Measurements from ENCODE around the gene GKN1.
"Not testable (repeated sequence)": the region's sequence is repeated elsewhere in the genome, so short reads cannot be mapped to it uniquely, and the experiment has no call there.

Gene GKN1

GRCh38 chr2:68974251-68974650 is at the start of gene GKN1:
Gene GKN1 (plus strand): TSS chr2:68974636. CDS start chr2:68974678, 42 bp downstream.
- DNase-seq, result peak; percentile 70

- DNase-seq, result peak; percentile 35
These were observed 49.0 kb upstream of the GKN1 start for GRCh38 chr2:68925295-68925896.

GRCh38 chr2:68926796-68927195 is 47.6 kb upstream of the GKN1 start:
- DNase-seq, result no peak

- no peak for DNase-seq
These were observed 43.2 kb upstream of the GKN1 start for GRCh38 chr2:68931149-68931711.

- DNase-seq, result no peak
These were observed 42.6 kb upstream of the GKN1 start for GRCh38 chr2:68931799-68932198.

GRCh38 chr2:68932402-68932801 is 42.0 kb upstream of the GKN1 start:
- no peak for DNase-seq

GRCh38 chr2:68934021-68934420 is 40.4 kb upstream of the GKN1 start:
- DNase-seq, result no peak

- no peak for DNase-seq
These were observed 39.0 kb upstream of the GKN1 start for GRCh38 chr2:68935471-68935870.

- DNase-seq, result peak; percentile 91
These were observed 38.0 kb upstream of the GKN1 start for GRCh38 chr2:68936427-68936826.

GRCh38 chr2:68936889-68937288 is 37.5 kb upstream of the GKN1 start:
- DNase-seq, result peak; percentile 69

- DNase-seq, result no peak
These were observed 36.9 kb upstream of the GKN1 start for GRCh38 chr2:68937346-68938055.

- no peak for DNase-seq
These were observed 35.5 kb upstream of the GKN1 start for GRCh38 chr2:68938938-68939337.

GRCh38 chr2:68939962-68940361 is 34.5 kb upstream of the GKN1 start:
- DNase-seq, result no peak

- DNase-seq, result no peak
These were observed 34.1 kb upstream of the GKN1 start for GRCh38 chr2:68940369-68940768.

GRCh38 chr2:68942827-68943226 is 31.6 kb upstream of the GKN1 start:
- DNase-seq, result no peak

GRCh38 chr2:68943581-68944568 is 30.6 kb upstream of the GKN1 start:
- peak; percentile 69 for DNase-seq

GRCh38 chr2:68946117-68946516 is 28.3 kb upstream of the GKN1 start:
- no peak for DNase-seq

- no peak for DNase-seq
These were observed 25.7 kb upstream of the GKN1 start for GRCh38 chr2:68948710-68949109.

GRCh38 chr2:68951899-68952298 is 22.5 kb upstream of the GKN1 start:
- no peak for DNase-seq

GRCh38 chr2:68952887-68953521 is 21.4 kb upstream of the GKN1 start, which contains the start of gene GKN2:
Gene GKN2 (minus strand): TSS chr2:68952893. CDS start chr2:68952861, 32 bp downstream.
- DNase-seq, result no peak

- DNase-seq, result not testable (repeated sequence)
These were observed 19.0 kb upstream of the GKN1 start for GRCh38 chr2:68955432-68955831.

- no peak for DNase-seq
These were observed 15.4 kb upstream of the GKN1 start for GRCh38 chr2:68959001-68959400.

GRCh38 chr2:68961380-68961779 is 13.1 kb upstream of the GKN1 start:
- DNase-seq, result no peak
